ENCODE data around the gene FCAMR.

Gene FCAMR

GRCh38 chr1:206979379-206980043 lies 9.3 kb upstream of the FCAMR start:
- no peak for DNase-seq (ENCODE audit: low read depth, low spot score)
- H3K27me3 ChIP-seq (ENCODE audit: insufficient read depth, insufficient read length): peaks cover 5% of the 10 kb centered on the region
- H3K9me3 ChIP-seq (ENCODE audit: insufficient read depth, low read length): no peaks in the 10 kb centered on the region
- no peak overlapping the region for H3K4me3 ChIP-seq (ENCODE audit: insufficient read length, low read depth)
- no peaks in the 10 kb centered on the region for H3K36me3 ChIP-seq (ENCODE audit: insufficient read depth, insufficient read length, low read length)
- TF ChIP-seq YY1 (IDR thresholded peaks at IDR 0.05; ENCODE audit: insufficient read depth, insufficient read length) (no peak), SUZ12 (IDR thresholded peaks at IDR 0.05; ENCODE audit: extremely low read depth, insufficient read depth, insufficient read length) (no peak)
- no peak overlapping the region for H3K9ac ChIP-seq (ENCODE audit: insufficient read length, low read depth)
- no peaks in the 10 kb centered on the region for H3K4me1 ChIP-seq (ENCODE audit: insufficient read depth, insufficient read length)

GRCh38 chr1:206978259-206978658 lies 8.0 kb upstream of the FCAMR start:
- H3K27me3 ChIP-seq (ENCODE audit: insufficient read depth, insufficient read length): peaks cover 2% of the 10 kb centered on the region
- DNase-seq (ENCODE audit: low read depth, low spot score): no peak
- no peak for TF ChIP-seq ZNF274 (IDR thresholded peaks at IDR 0.05; ENCODE audit: low read depth, low read length)
- no peak for TF ChIP-seq SUZ12 (IDR thresholded peaks at IDR 0.05; ENCODE audit: extremely low read depth, insufficient read depth, insufficient read length)
- no peak for TF ChIP-seq YY1 (IDR thresholded peaks at IDR 0.05; ENCODE audit: insufficient read depth, insufficient read length)
- no peak overlapping the region for H3K4me3 ChIP-seq (ENCODE audit: insufficient read length, low read depth)
- H3K9ac ChIP-seq (ENCODE audit: insufficient read length, low read depth): no peak overlapping the region
- no peaks in the 10 kb centered on the region for H3K9me3 ChIP-seq (ENCODE audit: insufficient read depth, low read length)
- H3K36me3 ChIP-seq (ENCODE audit: insufficient read depth, insufficient read length, low read length): no peaks in the 10 kb centered on the region
- no peaks in the 10 kb centered on the region for H3K4me1 ChIP-seq (ENCODE audit: insufficient read depth, insufficient read length)

DNA sequence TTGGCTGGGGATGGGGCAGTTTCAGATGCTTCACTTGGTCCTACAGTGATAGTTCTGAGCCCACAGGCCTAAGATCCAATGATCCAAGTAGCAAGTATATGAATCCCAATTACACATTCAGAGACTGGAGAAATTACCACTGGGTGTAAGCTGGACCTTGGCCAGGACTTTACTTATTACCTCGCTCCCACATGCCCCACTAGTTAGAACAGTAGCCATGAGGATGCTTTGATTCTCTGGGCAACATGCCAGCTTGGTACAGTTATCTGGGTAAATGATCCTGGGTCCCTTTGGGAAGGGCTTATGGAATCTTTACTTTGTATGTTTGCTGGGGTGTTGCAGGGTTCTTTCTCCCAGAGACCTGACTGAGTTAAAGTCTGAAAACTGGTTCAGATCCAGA lies 5.0 kb upstream of the FCAMR start:
- H3K4me3 ChIP-seq (ENCODE audit: insufficient read length, low read depth): no peak overlapping the region
- H3K36me3 ChIP-seq (ENCODE audit: insufficient read depth, insufficient read length, low read length): no peaks in the 10 kb centered on the region
- no peaks in the 10 kb centered on the region for H3K4me1 ChIP-seq (ENCODE audit: insufficient read depth, insufficient read length)
- no peaks in the 10 kb centered on the region for H3K27me3 ChIP-seq (ENCODE audit: insufficient read depth, insufficient read length)
- DNase-seq (ENCODE audit: low read depth, low spot score): no peak
- H3K9ac ChIP-seq (ENCODE audit: insufficient read length, low read depth): no peak overlapping the region
- TF ChIP-seq ZNF274 (IDR thresholded peaks at IDR 0.05; ENCODE audit: low read depth, low read length) (no peak), SUZ12 (IDR thresholded peaks at IDR 0.05; ENCODE audit: extremely low read depth, insufficient read depth, insufficient read length) (no peak), YY1 (IDR thresholded peaks at IDR 0.05; ENCODE audit: insufficient read depth, insufficient read length) (no peak)
- no peaks in the 10 kb centered on the region for H3K9me3 ChIP-seq (ENCODE audit: insufficient read depth, low read length)

DNA sequence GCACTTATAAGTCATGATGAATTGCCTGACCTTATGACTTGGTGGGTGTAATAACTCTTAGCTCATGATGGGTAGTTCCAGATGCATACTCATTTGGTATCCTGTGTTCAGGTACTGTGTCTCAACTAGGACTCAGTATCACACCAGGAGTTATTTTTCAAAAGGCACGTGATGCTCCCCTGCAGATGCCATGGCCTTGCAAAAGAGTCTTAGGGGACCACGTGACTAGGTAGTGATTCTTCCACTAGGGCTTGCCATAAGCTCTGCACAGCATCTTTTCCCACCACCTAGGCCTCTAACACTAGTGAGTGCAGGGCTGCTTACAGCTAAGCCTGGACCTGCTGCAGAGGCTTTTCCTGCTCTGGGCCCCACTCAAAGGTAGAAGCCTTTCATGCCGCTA lies 3.9 kb upstream of the FCAMR start:
- H3K4me1 ChIP-seq (ENCODE audit: insufficient read depth, insufficient read length): no peaks in the 10 kb centered on the region
- no peak for DNase-seq (ENCODE audit: low read depth, low spot score)
- H3K36me3 ChIP-seq (ENCODE audit: insufficient read depth, insufficient read length, low read length): no peaks in the 10 kb centered on the region
- H3K9ac ChIP-seq (ENCODE audit: insufficient read length, low read depth): no peak overlapping the region
- H3K27me3 ChIP-seq (ENCODE audit: insufficient read depth, insufficient read length): no peaks in the 10 kb centered on the region
- H3K4me3 ChIP-seq (ENCODE audit: insufficient read length, low read depth): no peak overlapping the region
- no peaks in the 10 kb centered on the region for H3K9me3 ChIP-seq (ENCODE audit: insufficient read depth, low read length)
- TF ChIP-seq SUZ12 (IDR thresholded peaks at IDR 0.05; ENCODE audit: extremely low read depth, insufficient read depth, insufficient read length): no peak
- no peak for TF ChIP-seq YY1 (IDR thresholded peaks at IDR 0.05; ENCODE audit: insufficient read depth, insufficient read length)
- no peak for TF ChIP-seq ZNF274 (IDR thresholded peaks at IDR 0.05; ENCODE audit: low read depth, low read length)

GRCh38 chr1:206972728-206973127 lies 2.5 kb upstream of the FCAMR start:
- no peaks in the 10 kb centered on the region for H3K36me3 ChIP-seq (ENCODE audit: insufficient read depth, insufficient read length, low read length)
- H3K9me3 ChIP-seq (ENCODE audit: insufficient read depth, low read length): no peaks in the 10 kb centered on the region
- TF ChIP-seq SUZ12 (IDR thresholded peaks at IDR 0.05; ENCODE audit: extremely low read depth, insufficient read depth, insufficient read length): no peak
- TF ChIP-seq ZNF274 (IDR thresholded peaks at IDR 0.05; ENCODE audit: low read depth, low read length): no peak
- TF ChIP-seq YY1 (IDR thresholded peaks at IDR 0.05; ENCODE audit: insufficient read depth, insufficient read length): no peak
- no peak for DNase-seq (ENCODE audit: low read depth, low spot score)
- no peak overlapping the region for H3K4me3 ChIP-seq (ENCODE audit: insufficient read length, low read depth)
- no peaks in the 10 kb centered on the region for H3K27me3 ChIP-seq (ENCODE audit: insufficient read depth, insufficient read length)
- no peak overlapping the region for H3K9ac ChIP-seq (ENCODE audit: insufficient read length, low read depth)
- H3K4me1 ChIP-seq (ENCODE audit: insufficient read depth, insufficient read length): no peaks in the 10 kb centered on the region

DNA sequence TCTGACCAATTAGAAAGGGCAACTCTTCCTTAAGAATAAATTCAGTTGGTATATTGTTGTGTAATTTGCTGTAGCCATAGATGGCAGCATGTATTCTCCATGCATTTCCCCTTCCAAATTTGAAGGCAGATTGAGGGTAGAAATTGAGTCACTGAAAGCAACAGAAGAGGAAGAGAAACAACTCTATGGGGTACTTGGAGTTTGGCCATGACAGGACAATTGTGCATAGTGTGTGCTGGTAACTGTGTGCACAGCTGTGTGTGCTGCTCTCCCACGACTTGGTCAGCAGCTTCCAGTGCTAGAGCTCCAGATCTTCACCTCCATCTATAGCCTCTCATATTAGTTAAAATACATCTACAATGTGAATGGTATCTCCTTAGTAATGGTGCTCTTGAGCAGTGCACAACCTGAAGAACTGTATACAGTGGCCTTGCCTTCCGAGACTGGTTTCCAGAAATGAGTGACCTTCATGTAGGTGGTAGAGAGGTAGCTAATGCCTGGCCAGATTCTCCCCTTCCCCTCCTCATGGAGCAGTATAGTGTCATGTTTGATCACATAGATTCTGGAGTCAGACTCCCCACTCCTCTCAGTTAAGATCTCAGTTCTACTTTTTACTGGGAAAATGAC lies 882 bp upstream of the FCAMR start:
- DNase-seq (ENCODE audit: low read depth, low spot score): no peak
- Histone ChIP-seq H3K9ac (ENCODE audit: insufficient read length, low read depth) (no peak overlapping the region), H3K36me3 (ENCODE audit: insufficient read depth, insufficient read length, low read length) (no peaks in the 10 kb centered on the region), H3K4me3 (ENCODE audit: insufficient read length, low read depth) (no peak overlapping the region), H3K9me3 (ENCODE audit: insufficient read depth, low read length) (no peaks in the 10 kb centered on the region), H3K27me3 (ENCODE audit: insufficient read depth, insufficient read length) (no peaks in the 10 kb centered on the region), H3K4me1 (ENCODE audit: insufficient read depth, insufficient read length) (no peaks in the 10 kb centered on the region)
- TF ChIP-seq YY1 (IDR thresholded peaks at IDR 0.05; ENCODE audit: insufficient read depth, insufficient read length) (no peak), SUZ12 (IDR thresholded peaks at IDR 0.05; ENCODE audit: extremely low read depth, insufficient read depth, insufficient read length) (no peak), ZNF274 (IDR thresholded peaks at IDR 0.05; ENCODE audit: low read depth, low read length) (no peak)

DNA sequence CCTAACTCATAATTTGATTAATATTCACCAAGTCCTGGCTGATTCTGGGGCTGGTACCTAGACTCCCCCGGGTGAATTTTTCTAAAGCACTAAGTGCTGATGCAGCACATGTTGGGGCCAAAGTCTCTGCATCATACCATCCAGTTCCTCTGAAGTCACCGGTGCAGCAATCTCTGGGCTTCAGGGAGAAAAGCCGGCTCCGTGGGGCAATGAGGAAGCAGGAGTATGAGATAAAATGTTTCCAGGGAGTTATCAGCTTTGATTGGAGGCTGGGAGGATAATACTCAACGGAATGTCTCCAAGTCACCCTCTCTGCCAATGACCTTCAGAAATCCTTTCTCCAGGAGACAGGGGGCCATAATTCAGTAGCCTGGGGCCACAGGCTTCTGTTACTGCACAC lies 1.2 kb downstream of the FCAMR start:
- no peak overlapping the region for H3K4me3 ChIP-seq (ENCODE audit: insufficient read length, low read depth)
- no peak for DNase-seq (ENCODE audit: low read depth, low spot score)
- H3K4me1 ChIP-seq (ENCODE audit: insufficient read depth, insufficient read length): no peaks in the 10 kb centered on the region
- no peaks in the 10 kb centered on the region for H3K9me3 ChIP-seq (ENCODE audit: insufficient read depth, low read length)
- no peaks in the 10 kb centered on the region for H3K36me3 ChIP-seq (ENCODE audit: insufficient read depth, insufficient read length, low read length)
- no peak overlapping the region for H3K9ac ChIP-seq (ENCODE audit: insufficient read length, low read depth)
- no peak for TF ChIP-seq YY1 (IDR thresholded peaks at IDR 0.05; ENCODE audit: insufficient read depth, insufficient read length)
- TF ChIP-seq ZNF274 (IDR thresholded peaks at IDR 0.05; ENCODE audit: low read depth, low read length): no peak
- TF ChIP-seq SUZ12 (IDR thresholded peaks at IDR 0.05; ENCODE audit: extremely low read depth, insufficient read depth, insufficient read length): no peak
- no peaks in the 10 kb centered on the region for H3K27me3 ChIP-seq (ENCODE audit: insufficient read depth, insufficient read length)

All from NT2/D1 (cell line).